Epithelial cell of proximal tubule (primary cell): Measurements from ENCODE around the gene ESYT2. TPM values are rescaled to one million over a fixed set of nuclear protein-coding genes. Genes with fewer than 3 reads are reported as not detected.

ENCODE experiments used
- DNase-seq: peaks from one replicate; pipeline ENCODE4 v3.0.0-alpha.2; 2011; ENCODE audit warnings: low read depth
- H3K4me3 ChIP-seq: 2 replicates; pipeline ENCODE4 v1.5.1; 2011; ENCODE audit warnings: low read depth, mild to moderate bottlenecking, low read length
- total RNA-seq: library from RNA; depleted of rRNA; stranded (reverse); fragments of >200 nt; gene quantifications from 2 replicates; pipeline ENCODE4 v1.2.3, GENCODE V29; 2015
- TF ChIP-seq, protein P1 (sequence below): conservative IDR thresholded peaks from 2 replicates; pipeline ENCODE4 v1.5.1; 2012; ENCODE audit warnings: low read depth, mild to moderate bottlenecking, low read length

Gene ESYT2
- total RNA-seq, 1 donor from 2014 or later, result 43.4 TPM

DNA sequence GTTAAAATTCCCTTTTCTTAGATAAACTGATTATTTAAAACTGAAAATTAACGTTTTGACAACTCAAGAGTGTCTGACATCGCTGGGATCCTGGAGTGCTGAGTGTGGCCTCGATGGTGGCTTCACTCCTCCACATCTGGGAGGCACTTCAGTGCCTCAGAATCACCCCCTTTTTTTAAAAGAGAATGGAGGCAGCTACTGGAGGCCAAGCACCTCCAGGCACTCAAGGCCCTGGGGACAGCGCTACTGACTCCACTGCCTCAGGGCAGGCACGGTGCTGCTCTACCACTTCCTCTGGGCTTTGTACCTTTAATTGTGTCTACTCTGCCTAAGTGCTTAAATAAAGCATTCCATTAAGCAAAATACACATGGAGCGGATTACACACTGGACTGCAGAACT is 97.5 kb downstream of the ESYT2 start:
- no peak for DNase-seq
- no peak overlapping the region for H3K4me3 ChIP-seq
- TF ChIP-seq, protein P1, sequence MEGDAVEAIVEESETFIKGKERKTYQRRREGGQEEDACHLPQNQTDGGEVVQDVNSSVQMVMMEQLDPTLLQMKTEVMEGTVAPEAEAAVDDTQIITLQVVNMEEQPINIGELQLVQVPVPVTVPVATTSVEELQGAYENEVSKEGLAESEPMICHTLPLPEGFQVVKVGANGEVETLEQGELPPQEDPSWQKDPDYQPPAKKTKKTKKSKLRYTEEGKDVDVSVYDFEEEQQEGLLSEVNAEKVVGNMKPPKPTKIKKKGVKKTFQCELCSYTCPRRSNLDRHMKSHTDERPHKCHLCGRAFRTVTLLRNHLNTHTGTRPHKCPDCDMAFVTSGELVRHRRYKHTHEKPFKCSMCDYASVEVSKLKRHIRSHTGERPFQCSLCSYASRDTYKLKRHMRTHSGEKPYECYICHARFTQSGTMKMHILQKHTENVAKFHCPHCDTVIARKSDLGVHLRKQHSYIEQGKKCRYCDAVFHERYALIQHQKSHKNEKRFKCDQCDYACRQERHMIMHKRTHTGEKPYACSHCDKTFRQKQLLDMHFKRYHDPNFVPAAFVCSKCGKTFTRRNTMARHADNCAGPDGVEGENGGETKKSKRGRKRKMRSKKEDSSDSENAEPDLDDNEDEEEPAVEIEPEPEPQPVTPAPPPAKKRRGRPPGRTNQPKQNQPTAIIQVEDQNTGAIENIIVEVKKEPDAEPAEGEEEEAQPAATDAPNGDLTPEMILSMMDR, result no peak

DNA sequence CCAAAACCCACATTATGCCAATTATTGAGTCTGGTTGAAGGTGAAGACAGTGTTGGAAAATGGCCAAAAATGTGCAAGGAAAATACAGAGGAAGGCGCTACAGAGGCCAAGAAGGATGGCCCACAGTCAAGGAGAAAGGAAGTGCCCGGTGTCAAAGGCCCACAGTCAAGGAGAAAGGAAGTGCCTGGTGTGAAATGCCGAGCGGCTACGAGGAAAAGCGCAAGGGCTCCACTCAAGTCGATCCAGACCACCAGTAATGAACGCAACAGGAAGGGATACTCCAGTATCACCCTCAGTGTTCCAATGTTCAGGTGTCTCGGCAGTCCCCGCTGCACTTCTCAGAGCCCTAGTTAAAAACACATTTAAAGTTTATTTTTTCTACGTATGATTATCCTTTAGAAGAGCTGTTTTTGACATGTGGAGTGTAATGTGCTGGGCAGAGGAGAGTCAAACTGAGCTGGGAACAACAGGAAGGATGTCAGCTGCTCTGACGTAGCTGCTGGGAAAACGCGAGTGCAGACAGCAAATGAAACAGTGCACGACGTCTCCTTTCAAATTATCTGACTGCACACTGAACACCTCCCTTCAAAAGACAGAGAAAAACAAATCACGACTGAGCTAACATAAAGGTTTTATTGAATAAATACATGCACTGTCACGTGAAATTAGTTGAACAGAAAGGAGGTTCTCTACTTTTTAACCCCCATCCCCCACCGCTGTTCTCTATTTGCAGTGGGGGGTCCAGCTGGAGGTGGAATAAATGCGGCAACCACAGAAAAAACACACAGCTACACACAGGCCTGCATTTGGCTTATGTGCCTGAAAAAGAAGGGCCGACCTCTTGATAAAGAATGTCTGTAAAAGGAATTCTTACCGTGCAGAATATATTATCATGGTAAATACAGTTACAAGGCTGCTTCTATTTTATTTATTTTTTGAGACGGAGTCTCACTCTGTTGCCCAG is 98.6 kb downstream of the ESYT2 start:
- no peak overlapping the region for H3K4me3 ChIP-seq
- no peak for DNase-seq
- TF ChIP-seq, protein P1, result no peak

DNA sequence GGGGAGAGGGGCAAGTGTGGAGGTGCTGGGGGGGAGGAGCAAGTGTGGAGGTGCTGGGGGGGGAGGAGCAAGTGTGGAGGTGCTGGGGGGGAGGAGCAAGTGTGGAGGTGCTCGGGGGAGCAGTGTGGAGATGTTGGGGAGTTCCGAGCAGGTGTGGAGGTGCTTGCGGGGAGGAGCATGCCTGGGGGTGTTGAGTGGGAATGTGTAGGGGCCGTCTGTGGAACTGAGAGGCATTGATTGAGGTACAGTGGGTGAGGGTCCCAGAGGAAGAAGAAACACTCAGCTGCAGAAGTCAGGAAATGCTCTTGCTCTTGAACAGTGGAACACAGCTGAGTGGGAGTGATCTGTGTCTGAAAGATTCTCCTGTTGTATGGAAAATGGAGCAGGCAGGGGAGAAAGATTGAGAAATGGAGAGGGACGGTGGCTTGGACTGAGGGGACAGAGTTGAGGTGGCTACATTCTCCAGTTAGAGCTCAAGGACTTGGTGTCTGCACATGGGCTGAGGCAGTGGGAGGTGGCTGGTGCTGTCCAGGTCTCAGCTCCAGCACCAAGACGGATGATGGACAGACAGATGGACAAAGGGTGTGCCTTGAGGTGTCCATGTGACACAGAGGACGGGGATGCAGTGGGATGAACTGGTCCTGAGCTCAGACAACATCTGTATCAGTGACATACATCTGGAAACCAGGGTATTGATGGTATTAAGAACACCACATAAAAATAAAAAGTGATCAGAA is 99.5 kb downstream of the ESYT2 start:
- TF ChIP-seq, protein P1, result no peak
- no peak for DNase-seq
- H3K4me3 ChIP-seq, result no peak overlapping the region

DNA sequence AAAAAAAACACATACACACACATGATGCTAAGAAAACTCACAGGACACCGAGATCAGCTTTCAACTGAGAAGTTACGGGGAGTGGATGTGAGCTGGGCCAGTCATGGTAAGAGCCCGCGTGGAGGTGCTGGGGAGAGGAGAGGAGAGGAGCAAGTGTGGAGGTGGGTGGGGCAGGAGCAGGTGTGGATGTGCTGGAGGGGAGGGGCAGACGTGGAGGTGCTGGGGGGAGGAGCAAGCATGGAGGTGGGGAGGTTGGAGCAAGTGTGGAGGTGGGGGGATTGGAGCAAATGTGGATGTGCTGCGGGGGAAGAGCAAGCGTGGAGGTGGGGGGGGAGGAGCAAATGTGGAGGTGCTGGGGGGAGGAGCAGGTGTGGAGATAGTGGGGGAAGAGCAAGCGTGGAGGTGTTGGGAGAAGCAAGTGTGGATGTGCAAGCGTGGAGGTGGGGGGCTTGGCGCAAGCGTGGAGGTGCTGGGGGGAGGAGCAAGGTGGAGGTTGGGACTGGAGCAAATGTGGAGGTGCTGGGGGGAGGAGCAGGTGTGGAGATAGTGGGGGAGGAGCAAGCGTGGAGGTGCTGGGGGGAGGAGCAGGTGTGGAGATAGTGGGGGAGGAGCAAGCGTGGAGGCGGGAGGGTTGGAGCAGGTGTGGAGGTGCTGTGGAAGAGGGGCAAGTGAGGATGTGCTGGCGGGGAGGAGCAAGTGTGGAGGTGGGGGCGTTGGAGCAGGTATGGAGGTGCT is 100.2 kb downstream of the ESYT2 start:
- TF ChIP-seq, protein P1, result no peak
- DNase-seq, result no peak
- no peak overlapping the region for H3K4me3 ChIP-seq

- no peak overlapping the region for H3K4me3 ChIP-seq
- no peak for DNase-seq
- TF ChIP-seq, protein P1, result no peak
These were observed 101.6 kb downstream of the ESYT2 start for GRCh38 chr7:158727690-158728089.

DNA sequence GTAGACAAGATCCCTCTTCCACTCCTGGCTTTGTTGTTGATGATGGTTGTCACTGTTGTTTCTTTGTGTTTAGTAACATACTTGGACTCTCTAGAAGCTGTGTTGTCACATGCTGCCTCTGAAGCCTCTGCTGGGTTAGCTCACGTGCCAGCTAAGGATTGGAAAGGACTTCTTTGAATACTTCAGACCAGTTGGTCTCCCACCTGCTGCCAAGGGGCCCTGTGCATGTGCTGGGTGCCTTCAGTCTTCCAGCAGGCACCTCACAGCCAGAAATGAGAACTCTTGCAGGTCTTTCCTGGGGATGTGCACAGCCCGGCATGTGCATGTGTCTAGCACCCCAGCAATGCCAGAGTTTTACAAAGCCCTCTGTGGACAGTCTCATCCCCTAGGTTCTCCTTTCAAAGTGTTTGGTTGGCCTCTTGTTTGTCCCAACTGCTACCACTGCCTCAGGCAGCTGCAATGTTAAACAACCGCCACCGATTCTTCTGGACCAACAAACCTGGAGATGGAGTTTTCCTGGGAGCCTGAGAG is 103.0 kb downstream of the ESYT2 start:
- no peak overlapping the region for H3K4me3 ChIP-seq
- DNase-seq, result no peak
- TF ChIP-seq, protein P1, result no peak
